A549 treated with RU486 at 1 μM for 4 hours (cell line): ENCODE measurements around the gene CCL4L2. TPM values are rescaled to one million over a fixed set of nuclear protein-coding genes. Genes with fewer than 3 reads are reported as not detected.

ENCODE experiments used
- total RNA-seq: library from RNA; stranded (reverse); fragments of 200-300 nt; extraction: Qiagen RNA extraction; gene quantifications from 5 replicates; pipeline ENCODE4 v1.2.3, GENCODE V29; 2022; ENCODE audit warnings: low read depth

CCL4L2 gene
- total RNA-seq = not detected in 5 replicates

GRCh38 chr17:36210439-36211211 is at the start of gene CCL4L2:
Gene CCL4L2, plus strand, starts transcription at chr17:36211063.

GRCh38 chr17:36176536-36176935 is 34.3 kb upstream of the CCL4L2 start, which contains the start of gene TBC1D3B:
Gene TBC1D3B, minus strand, starts transcription at chr17:36176636. Its CDS starts 1,586 bp downstream, at chr17:36175050.

Other genes starting within 250 kb of the CCL4L2 start
- gene CCL16, start 229.6 kb upstream of the CCL4L2 start, total RNA-seq = not detected in 5 replicates
- not detected in 5 replicates for gene CCL14, start 224.3 kb upstream of the CCL4L2 start, total RNA-seq
- gene CCL15, start 209.5 kb upstream of the CCL4L2 start, total RNA-seq = not detected in 5 replicates
- gene CCL23, start 193.1 kb upstream of the CCL4L2 start, total RNA-seq = not detected in 5 replicates
- gene CCL18, start 146.8 kb upstream of the CCL4L2 start, total RNA-seq = not detected in 5 replicates
- gene CCL3, start 120.9 kb upstream of the CCL4L2 start, total RNA-seq = not detected in 5 replicates
- gene CCL4, start 107.2 kb upstream of the CCL4L2 start, total RNA-seq = not detected in 5 replicates
- gene TBC1D3B, start 34.4 kb upstream of the CCL4L2 start, total RNA-seq = 0.74 to 3.4 TPM (median 2.4 TPM) in 5 replicates
- not detected in 5 replicates for gene CCL3L1, start 14.3 kb upstream of the CCL4L2 start, total RNA-seq
- 0.13 to 0.41 TPM (median 0.23 TPM) in 5 replicates for gene TBC1D3I, start 53.5 kb downstream of the CCL4L2 start, total RNA-seq
- 0.07 TPM in 1 of 5 replicates, not detected in the others for gene TBC1D3G, start 112.8 kb downstream of the CCL4L2 start, total RNA-seq
- gene TBC1D3H, start 177.4 kb downstream of the CCL4L2 start, total RNA-seq = not detected in 5 replicates